HCT116 (cell line): ENCODE data around the gene CDH5. TPM values are rescaled to one million over a fixed set of nuclear protein-coding genes. Genes with fewer than 3 reads are reported as not detected.
"Not testable (repeated sequence)": the region's sequence is repeated elsewhere in the genome, so short reads cannot be mapped to it uniquely, and the experiment has no call there.

ENCODE experiments used
- ATAC-seq: fragments of 200-7000 bp; cut with Tn5 transposase; 2 replicates; pipeline ENCODE4 v1.9.1; 2020; ENCODE audit warnings: mild to moderate bottlenecking, moderate library complexity
- BruUV-seq: library from RNA; stranded (reverse); fragments of 400-500 nt; replicated peaks from 2 replicates; lab custom pipeline; 2021; lab: Mats Ljungman, UMichigan
- CTCF ChIA-PET: fragments of 300-600 bp; sonication (Branson Sonifier 250); formaldehyde crosslinking; loops from one replicate; lab custom pipeline; 2021; ENCODE audit warnings: antibody characterized with exemption; lab: Charles Lee
- POLR2A ChIA-PET: fragments of 300-600, 350-600 bp; sonication (Branson Sonifier 250); formaldehyde crosslinking; loops from one replicate; lab custom pipeline; 2021; ENCODE audit warnings: antibody characterized with exemption; lab: Charles Lee
- RAD21 ChIA-PET, 2 experiments: fragments of 300-600 bp; sonication (Branson Sonifier 250); formaldehyde crosslinking; loops; one replicate each; lab custom pipeline; 2023; ENCODE audit warnings: low total read pairs in 2 of 2; ENCODE audit not compliant: uncharacterized antibody in 2 of 2, unreplicated experiment in 2 of 2, low non-redundant PET in 1 of 2; lab: Charles Lee
- DNase-seq: peaks from one replicate; pipeline ENCODE4 v3.0.0-alpha.2; 2010; ENCODE audit warnings: low read depth, low spot score
- H2AFZ ChIP-seq: fragments of 200-600 bp; shearing (Covaris generic), sonication (generic); 2 replicates; pipeline ENCODE4 v1.6.1; 2017; ENCODE audit warnings: low read depth, mixed run types, mixed read lengths, antibody characterized with exemption, low read length; ENCODE audit not compliant: poor library complexity, severe bottlenecking
- H3K27ac ChIP-seq: 2 replicates; pipeline ENCODE4 v1.5.1; 2012; ENCODE audit warnings: low read depth, low read length
- H3K27me3 ChIP-seq: fragments of 200-600 bp; sonication (generic); 2 replicates; pipeline ENCODE4 v1.6.1; 2016; ENCODE audit warnings: mixed run types, low read length, mixed read lengths; ENCODE audit not compliant: insufficient read depth
- H3K36me3 ChIP-seq, 2 experiments: fragments of 200-500 bp in 1 of 2; fragments of 200-600 bp in 1 of 2; sonication (Bioruptor generic) in 1 of 2; sonication (generic) in 1 of 2; 2 replicates each; pipeline versions ENCODE4 v1.5.1 to v1.6.1; 2014 to 2016; ENCODE audit warnings: low read length in 2 of 2, inconsistent platforms in 1 of 2, mixed read lengths in 1 of 2, mixed run types in 1 of 2; ENCODE audit not compliant: insufficient read depth in 2 of 2, control insufficient read depth in 1 of 2
- H3K4me1 ChIP-seq, 2 experiments: fragments of 200-600 bp in 1 of 2; sonication (generic) in 1 of 2; 2 replicates each; pipeline versions ENCODE4 v1.5.1 to v1.6.1; 2012 to 2017; ENCODE audit warnings: low read length in 2 of 2, inconsistent platforms in 1 of 2, mild to moderate bottlenecking in 1 of 2, mixed read lengths in 1 of 2, mixed run types in 1 of 2, moderate library complexity in 1 of 2; ENCODE audit not compliant: insufficient read depth in 2 of 2, control insufficient read depth in 1 of 2
- H3K4me2 ChIP-seq: fragments of 200-600 bp; sonication (generic); 2 replicates; pipeline ENCODE4 v1.6.1; 2017; ENCODE audit warnings: mixed run types, low read length, mixed read lengths
- H3K4me3 ChIP-seq, 2 experiments: fragments of 200-600 bp in 1 of 2; sonication (generic) in 1 of 2; replicated peaks in 1 of 2; 2 replicates each; pipeline ENCODE4 v1.5.1; 2011 to 2016; ENCODE audit warnings: low read length in 2 of 2, control low read depth in 1 of 2, low read depth in 1 of 2, mild to moderate bottlenecking in 1 of 2, mixed read lengths in 1 of 2, mixed run types in 1 of 2
- H3K79me2 ChIP-seq: fragments of 200-600 bp; sonication (generic); 2 replicates; pipeline ENCODE4 v1.6.1; 2017; ENCODE audit warnings: mild to moderate bottlenecking, mixed run types, low read length, moderate library complexity, mixed read lengths; ENCODE audit not compliant: insufficient read depth
- H3K9ac ChIP-seq: fragments of 200-600 bp; sonication (generic); 2 replicates; pipeline ENCODE4 v1.6.1; 2016; ENCODE audit warnings: low read length, mixed read lengths
- H3K9me2 ChIP-seq: fragments of 200-600 bp; sonication (generic), shearing (Covaris generic); 2 replicates; pipeline ENCODE4 v1.6.1; 2017; ENCODE audit warnings: mixed run types, mild to moderate bottlenecking, moderate library complexity; ENCODE audit not compliant: insufficient read depth
- H3K9me3 ChIP-seq, 2 experiments: fragments of 200-500 bp in 1 of 2; fragments of 200-600 bp in 1 of 2; sonication (Bioruptor generic) in 1 of 2; sonication (generic) in 1 of 2; 2 replicates each; pipeline ENCODE4 v1.6.1; 2014 to 2017; ENCODE audit warnings: low read length in 2 of 2, mixed read lengths in 2 of 2, inconsistent platforms in 1 of 2, low read depth in 1 of 2, mild to moderate bottlenecking in 1 of 2, mixed run types in 1 of 2, moderate library complexity in 1 of 2; ENCODE audit not compliant: control insufficient read depth in 1 of 2, insufficient read depth in 1 of 2
- H4K20me1 ChIP-seq: fragments of 200-600 bp; sonication (generic), shearing (Covaris generic); 2 replicates; pipeline ENCODE4 v1.6.1; 2017; ENCODE audit warnings: mixed run types, mild to moderate bottlenecking, moderate library complexity; ENCODE audit not compliant: insufficient read depth
- EZH2 ChIP-seq: fragments of 200-600 bp; sonication (generic); IDR thresholded peaks from 2 replicates; pipeline ENCODE4 v1.6.1; 2017; ENCODE audit warnings: antibody characterized with exemption, mixed run types
- FOSL1 ChIP-seq: IDR thresholded peaks from 2 replicates; pipeline ENCODE4 v1.6.1; 2012; ENCODE audit warnings: low read depth
- POLR2A ChIP-seq: IDR thresholded peaks from 2 replicates; pipeline ENCODE4 v1.7.0; 2011; ENCODE audit warnings: borderline replicate concordance; ENCODE audit not compliant: insufficient read depth, insufficient read length; ENCODE audit errors: extremely low read depth
- SIN3A ChIP-seq: IDR thresholded peaks from 2 replicates; pipeline ENCODE4 v1.6.1; 2012; ENCODE audit warnings: low read depth
- SRF ChIP-seq: IDR thresholded peaks from 2 replicates; pipeline ENCODE4 v1.6.1; 2012; ENCODE audit warnings: low read depth
- YY1 ChIP-seq: IDR thresholded peaks from 2 replicates; pipeline ENCODE4 v1.6.1; 2011; ENCODE audit warnings: low read length, low read depth, moderate library complexity, mild to moderate bottlenecking; ENCODE audit not compliant: insufficient replicate concordance; ENCODE audit errors: extremely low read depth
- ZFX ChIP-seq: fragments of 450-650 bp; IDR thresholded peaks from 2 replicates; pipeline ENCODE4 v1.6.1; 2017
- intact Hi-C: fragments of 100-400 bp; cut with micrococcal nuclease; formaldehyde crosslinking; loops from 2 replicates; pipeline ENCODE4 v1.10.0; 2022
- total RNA-seq: library from RNA; stranded (reverse); gene quantifications from one replicate; pipeline ENCODE4 v1.2.1, GENCODE V29; 2021; ENCODE audit not compliant: unreplicated experiment
- TF ChIP-seq, protein P1 (sequence below): IDR thresholded peaks from 2 replicates; pipeline ENCODE4 v1.6.1; 2012

Gene CDH5
- total RNA-seq, 1 experiment from 2014 or later: 0.15 TPM

DNA sequence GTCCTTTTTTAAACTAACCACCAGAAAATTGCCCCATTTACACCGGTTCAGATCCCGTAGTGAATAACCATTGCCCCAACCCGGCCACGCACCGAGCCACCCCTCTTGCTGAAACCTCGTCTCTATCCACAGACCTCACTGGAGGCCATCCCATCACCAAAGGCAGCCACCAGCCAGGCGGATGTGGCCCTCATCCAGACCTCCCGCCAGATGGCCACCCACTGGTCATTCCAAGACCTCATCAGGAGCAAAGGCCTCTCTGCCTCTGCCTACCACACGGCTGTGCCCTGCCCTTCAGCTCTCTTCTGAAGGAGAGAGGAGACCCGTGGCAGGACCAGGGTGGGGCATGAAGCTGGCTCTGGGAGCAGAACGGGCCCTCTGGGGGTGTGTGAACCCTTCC, 38.2 kb upstream of the CDH5 start:
- no peak for TF ChIP-seq ZFX
- TF ChIP-seq, protein P1, sequence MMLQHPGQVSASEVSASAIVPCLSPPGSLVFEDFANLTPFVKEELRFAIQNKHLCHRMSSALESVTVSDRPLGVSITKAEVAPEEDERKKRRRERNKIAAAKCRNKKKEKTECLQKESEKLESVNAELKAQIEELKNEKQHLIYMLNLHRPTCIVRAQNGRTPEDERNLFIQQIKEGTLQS: no peak
- TF ChIP-seq SRF: no peak
- no peak for TF ChIP-seq FOSL1
- no peak for TF ChIP-seq SIN3A
- TF ChIP-seq YY1: no peak
- no peak for TF ChIP-seq POLR2A
- TF ChIP-seq EZH2: no peak
- H2AFZ ChIP-seq: no peak overlapping the region
- H3K9me3 ChIP-seq: no peaks in the 10 kb centered on the region
- ChIA-PET CTCF (interaction anchor here (1.6 kb wide), 1 partner anchor 17 kb away, joined by 4 read pairs; no protein-coding TSS in a partner anchor), POLR2A (no interaction called here), RAD21 (no interaction called here)
- ATAC-seq (no peak), DNase-seq (no peak)
- no peaks in the 10 kb centered on the region for H4K20me1 ChIP-seq
- peaks cover 6% of the 10 kb centered on the region in 2 experiments; a peak in 2 of 4 replicates for H3K4me1 ChIP-seq
- no peak overlapping the region for H3K4me3 ChIP-seq
- no peaks in the 10 kb centered on the region for H3K9me2 ChIP-seq
- H3K27me3 ChIP-seq: no peaks in the 10 kb centered on the region
- no peak overlapping the region for H3K27ac ChIP-seq
- no peaks in the 10 kb centered on the region for H3K79me2 ChIP-seq
- H3K36me3 ChIP-seq: no peaks in the 10 kb centered on the region
- BruUV-seq: no TSS peak
- H3K9ac ChIP-seq: no peak overlapping the region
- intact Hi-C loops: no loop called here
- H3K4me2 ChIP-seq: no peak overlapping the region

DNA sequence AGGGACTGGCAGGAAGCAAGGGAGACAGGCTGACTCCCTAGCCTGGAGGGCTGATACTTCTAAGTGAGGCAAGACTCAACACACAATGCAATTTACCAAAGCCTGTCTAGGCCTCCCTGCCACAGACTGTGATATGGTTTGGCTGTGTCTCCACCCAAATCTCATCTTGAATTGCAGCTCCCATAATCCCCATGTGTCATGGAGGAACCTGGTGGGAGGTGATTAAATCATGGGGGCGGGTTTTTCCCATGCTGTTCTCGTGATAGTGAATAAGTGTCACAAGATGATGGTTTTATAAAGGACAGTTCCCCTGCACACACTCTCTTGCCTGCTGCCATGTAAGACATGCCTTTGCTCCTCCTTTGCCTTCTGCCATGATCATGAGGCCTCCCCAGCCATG, 35.0 kb upstream of the CDH5 start:
- intact Hi-C loops, H3K4me3 ChIP-seq, H3K9me2 ChIP-seq, DNase-seq, H3K79me2 ChIP-seq, BruUV-seq, ATAC-seq, H3K27ac ChIP-seq, H3K9me3 ChIP-seq, H2AFZ ChIP-seq, H4K20me1 ChIP-seq, H3K4me1 ChIP-seq, H3K27me3 ChIP-seq, H3K36me3 ChIP-seq, POLR2A ChIA-PET, CTCF ChIA-PET, H3K4me2 ChIP-seq, H3K9ac ChIP-seq, RAD21 ChIA-PET: not testable (repeated sequence)
